UCSD-AML1 (cell line): Measurements from ENCODE around the gene MAL.

ENCODE experiments used
- DNase-seq: peaks from one replicate; lab custom pipeline; 2025; ENCODE audit not compliant: unreplicated experiment; lab: John Stamatoyannopoulos, UW

Gene MAL

DNA sequence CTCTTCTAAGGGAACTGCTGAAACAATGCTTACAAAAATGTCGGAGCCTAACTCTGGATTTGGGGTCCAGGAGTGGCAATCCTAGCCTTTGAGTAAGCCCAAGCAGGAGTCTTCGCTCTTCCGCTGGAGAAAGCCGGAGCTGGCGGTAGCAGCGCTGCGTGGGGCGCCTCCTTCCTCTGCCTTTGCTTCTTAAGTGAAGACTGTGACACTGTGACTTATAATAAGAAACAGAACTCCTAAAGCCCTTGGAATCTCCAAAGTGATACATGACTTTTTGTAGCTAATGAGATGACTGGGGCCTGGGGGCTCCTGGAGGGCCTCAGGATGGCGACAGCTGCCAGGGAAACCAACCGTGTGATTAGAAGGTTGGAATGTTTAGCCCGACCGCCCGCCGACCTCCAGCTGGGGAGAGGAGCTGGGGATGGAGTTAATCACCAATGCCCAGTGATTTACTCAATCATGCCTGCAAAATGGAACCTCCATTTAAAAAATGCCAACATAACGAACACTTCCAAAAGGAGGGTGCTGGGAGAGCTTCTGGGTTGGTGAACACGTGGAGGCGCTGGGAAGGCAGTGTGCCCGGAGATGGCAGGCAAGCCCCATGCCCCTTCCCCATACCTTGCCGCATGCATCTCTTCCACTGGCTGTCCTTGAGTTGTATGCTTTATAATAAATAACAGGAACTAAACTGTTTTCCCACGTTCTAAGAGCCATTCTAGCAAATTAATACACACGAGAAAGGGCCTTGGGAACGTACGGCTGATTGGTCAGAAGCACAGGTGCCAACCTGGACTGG lies 29.0 kb upstream of the MAL start:
- DNase-seq, result no peak

DNA sequence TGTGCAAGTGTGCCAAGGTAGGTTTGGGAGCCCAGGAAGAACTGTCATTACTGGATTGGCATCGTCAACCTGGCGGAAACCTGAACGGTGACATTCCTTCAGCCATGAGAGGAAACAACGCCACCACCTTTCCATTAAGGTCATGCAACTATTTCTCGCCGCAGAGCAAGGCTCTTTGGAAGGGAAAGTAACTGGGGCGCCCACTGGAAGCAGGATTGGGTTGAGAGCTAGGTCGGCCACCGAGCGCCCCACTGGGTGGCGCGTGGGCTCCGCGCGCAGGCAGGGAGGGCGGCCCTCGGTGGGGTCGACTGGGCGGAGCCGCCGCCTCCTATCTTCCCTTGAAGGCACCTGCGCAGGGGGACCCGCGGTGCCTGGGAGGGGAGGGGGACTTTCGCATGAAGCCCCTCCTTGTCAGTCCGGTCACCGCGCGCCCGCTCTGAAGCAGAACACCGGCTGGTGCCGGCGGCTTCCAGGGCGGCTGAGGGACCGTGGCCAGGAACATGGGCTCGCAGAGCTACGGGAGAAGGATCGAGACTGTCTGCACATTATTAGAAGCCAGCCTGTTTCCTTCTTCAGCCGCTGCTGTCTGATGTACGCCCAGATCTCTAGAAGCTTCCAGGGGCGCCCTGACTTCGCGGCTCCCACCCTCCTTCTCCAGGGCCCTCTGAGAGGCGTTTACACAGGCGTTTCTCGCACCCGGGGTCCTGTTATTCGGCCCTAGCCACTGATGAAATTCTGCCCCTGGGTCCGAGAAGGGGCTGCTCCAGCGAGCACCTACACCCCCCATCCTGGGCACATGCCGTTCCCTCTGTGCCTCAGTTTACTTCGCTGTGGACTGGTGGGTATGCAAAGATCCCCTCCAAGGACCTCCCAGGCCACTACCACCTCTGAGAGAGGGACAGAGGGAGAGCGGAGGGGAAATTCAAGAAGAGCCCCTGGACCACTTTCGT lies 27.3 kb upstream of the MAL start:
- DNase-seq, result no peak

DNA sequence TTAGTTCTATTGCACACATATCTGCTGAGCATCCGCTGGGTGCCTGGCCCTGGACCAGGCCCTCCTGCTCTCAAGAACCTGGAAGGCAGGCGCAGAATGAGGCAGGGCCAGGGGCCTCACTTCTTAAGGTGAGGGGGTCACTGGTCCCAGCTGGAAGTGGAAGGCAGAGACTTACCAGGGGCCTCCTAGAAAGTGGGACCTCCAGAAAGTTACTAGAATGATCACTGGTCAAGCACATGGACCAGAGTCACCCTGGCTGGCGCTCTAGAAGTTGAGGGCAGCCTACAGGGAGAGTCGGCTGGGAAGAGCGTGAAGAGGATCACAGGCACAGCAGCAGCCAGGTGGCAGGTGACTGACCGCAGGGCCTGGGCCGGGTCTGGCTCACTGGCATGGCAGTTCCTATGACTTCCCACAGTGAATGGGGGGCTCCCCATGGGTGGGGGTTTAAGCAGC lies 26.1 kb upstream of the MAL start:
- no peak for DNase-seq

DNA sequence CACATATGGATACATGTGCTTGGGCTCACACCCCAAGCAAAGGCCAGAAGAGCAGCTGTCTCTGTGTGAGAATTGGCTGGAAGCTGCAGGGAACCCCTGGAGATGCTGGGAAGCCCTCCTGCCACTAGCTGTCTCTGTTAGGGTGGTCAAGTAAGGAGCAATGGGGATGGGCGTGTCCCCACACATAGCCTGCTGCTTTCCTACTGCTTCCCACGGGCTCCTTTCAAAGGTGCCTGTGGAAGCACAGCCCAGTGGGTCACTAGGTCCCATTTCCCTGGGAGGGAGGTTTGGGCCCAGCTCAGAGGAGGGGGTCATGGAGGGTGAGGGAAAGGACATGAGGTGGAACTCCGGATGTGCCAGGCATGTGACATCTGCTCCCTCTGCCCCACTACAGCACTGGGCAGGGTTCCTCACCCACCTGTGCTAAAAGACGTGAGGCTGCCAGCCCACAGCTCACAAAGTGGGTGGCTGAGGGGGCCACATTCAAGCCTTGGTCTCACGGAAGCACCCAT lies 24.4 kb upstream of the MAL start:
- no peak for DNase-seq

DNA sequence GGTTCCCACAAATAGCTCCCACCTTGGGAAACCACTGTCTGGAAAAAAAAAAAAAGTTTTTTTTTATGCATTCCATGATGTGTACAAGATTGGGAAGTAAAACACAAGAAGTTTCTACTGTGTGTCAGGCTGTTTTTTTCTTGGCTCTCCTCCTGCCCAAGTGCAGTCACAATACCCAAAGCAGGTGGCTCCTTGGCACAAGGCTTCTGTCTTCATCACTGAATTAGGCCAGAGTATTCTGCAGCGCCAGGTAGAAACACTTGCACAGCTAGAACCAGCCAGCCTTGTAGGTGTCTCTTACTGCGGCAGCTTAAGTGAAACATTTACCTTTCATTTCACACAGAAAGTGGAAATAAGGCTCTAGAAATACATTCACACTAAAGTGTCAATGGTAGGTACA lies 23.8 kb upstream of the MAL start:
- DNase-seq, result no peak

DNA sequence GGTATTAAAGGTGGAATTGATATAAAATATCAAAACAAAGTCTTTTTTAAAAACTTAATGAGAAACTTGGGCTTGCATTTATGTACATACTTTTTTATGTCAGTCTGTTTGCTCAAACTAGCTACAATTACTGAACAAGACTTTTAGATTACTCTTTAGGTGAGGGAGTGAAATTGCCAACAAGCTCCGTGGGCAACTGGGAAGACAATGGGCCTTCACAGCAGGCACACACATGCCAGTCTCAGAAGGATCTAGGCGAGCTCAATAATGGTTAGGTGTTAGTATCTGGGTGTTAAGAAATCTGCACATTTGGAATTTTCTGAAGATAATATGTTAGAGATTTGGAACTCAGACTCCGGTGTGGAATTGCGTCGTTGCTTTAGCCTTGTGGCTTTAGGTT lies 23.0 kb upstream of the MAL start:
- DNase-seq, result no peak

DNA sequence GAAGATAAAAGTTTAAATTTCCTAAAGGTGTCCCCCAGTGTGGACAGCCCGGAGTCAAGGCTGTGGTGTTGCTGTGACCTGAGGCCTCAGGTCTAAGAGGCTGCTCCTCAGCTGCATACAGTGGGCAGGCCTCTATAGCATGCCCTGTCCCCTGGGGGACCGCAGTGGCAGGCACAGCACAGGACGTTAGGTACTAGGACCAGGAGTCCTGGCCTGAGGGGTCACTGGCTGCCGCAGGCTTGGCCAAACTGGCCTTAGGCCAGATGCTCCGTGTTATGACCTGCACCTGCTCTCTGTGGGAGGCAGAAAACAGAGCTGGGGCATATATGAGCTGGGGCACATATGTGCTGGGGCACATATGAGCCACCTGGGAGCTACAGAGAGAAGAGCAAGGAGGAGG lies 21.2 kb upstream of the MAL start:
- no peak for DNase-seq

DNA sequence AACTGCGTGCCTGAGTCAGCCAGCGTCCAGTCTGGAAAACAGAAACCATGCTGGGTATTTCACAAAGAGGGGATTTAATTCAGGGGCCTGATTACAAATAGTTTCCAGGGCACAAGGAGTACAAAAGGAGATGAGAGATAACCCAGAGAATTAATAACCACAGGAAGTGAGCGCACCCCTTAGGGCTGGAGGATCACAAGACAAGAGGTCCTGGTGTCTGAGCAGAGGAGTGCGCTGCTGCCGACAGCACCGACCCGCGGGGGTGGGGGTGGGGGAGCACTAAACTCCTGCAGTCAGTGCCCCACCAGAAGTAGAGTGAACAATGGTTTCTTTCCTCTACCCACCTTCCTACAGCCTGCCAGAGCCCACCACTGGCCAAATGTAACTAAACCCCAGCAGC lies 20.8 kb upstream of the MAL start:
- no peak for DNase-seq

DNA sequence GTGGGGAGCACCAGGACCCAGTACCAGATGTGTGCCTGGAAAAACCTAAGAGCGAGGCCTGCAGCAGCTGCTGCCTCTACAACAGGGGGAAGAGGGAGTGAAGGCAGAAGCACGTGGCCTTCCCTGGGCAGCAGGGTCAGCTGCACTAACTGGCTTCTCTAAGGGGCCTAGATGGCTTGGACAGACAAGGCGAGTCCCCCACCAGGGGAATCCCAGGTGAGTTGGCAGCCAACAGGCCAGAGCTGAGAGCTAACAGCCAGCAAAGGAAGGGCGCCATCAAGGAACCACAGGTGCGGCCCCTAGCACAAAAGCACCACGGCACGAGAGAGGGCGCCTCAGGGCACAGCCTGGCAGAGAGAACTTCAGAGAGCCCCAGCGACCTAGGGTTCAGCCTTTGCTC lies 19.8 kb upstream of the MAL start:
- no peak for DNase-seq

DNA sequence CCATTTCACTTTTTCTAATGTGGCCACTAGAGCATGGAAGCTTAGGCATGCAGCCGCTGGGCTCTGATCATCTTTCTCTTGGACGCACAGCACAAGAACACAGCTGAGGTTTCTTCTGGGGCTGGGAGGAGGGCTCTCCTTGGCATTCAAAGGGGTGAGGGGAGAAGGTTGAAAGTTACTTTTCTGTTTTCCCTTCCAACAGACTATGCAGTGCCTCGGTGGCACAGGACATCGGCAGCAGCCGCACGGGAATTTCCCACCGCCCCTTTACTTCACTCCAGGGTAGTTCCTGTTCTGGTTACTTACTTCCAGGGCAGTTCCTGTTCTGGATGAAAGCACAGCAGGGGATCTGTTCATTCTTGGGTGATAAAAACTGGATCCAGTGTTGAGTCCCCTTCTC lies 18.9 kb upstream of the MAL start:
- no peak for DNase-seq

DNA sequence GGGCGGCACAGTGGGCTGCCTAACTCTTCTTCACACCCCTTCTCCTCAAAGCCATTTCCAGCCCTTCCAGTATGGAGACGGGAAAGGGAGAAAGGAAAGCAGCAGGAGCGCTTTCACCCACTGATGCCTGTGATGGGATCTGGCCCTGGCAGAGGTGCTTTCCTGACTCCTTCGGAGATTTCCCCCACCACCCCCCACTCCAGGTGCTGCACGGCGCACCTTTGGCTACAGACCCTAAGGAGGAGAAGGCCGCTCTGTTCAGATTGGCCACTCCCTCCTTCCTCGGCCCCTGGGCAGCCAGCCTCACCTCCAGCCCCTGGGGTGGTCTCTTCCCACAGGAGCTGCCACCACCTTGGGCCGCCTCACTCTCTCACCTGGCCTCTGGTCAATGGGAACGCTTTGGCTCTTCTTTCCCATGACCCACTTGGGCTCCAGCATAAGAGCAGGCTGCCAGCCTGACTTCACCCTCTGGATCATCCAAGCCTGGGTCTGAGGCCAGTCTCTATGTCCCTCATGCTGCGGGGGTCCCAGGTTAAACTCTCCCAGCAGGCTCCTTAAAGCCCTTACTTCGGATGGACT lies 18.4 kb upstream of the MAL start:
- DNase-seq, result no peak

DNA sequence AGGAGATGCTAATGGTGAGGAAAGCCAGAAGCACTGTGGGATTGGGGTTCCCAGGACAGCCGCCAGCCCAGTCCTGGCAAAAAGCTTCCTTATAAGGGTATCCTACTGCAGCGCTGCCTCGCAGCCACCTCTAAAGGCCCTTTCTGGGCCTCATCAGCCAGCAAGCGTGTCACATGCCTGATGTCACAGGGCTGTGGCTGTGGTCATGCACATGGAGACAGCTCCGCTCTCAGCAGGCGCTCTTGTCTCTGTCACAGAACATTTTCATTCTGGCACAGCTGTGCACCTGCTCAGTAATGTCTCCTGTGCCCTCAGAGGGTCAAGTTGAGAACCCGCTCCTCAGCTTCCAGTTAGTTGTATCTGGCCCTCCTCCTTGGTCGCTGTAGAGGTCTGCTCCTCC lies 17.7 kb upstream of the MAL start:
- DNase-seq, result no peak

DNA sequence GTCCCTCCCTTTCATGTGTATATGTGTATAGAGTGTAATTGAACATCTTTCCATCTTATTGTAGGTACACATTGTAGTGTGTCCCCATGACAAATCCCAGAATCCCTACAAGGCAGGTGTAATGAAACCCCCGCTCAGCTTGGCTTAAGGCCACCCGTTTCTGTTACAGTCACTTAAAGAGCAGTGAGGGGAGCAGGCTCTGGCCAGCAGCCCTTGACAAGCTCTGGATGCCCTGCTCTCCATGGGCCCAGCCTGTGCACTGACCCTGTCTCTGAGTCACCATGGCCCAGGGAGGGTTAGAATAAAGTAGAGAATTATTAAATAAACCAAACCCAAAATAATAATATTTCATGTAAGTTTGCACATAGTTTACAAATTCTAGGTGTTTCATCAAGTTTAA lies 17.2 kb upstream of the MAL start:
- DNase-seq, result no peak

DNA sequence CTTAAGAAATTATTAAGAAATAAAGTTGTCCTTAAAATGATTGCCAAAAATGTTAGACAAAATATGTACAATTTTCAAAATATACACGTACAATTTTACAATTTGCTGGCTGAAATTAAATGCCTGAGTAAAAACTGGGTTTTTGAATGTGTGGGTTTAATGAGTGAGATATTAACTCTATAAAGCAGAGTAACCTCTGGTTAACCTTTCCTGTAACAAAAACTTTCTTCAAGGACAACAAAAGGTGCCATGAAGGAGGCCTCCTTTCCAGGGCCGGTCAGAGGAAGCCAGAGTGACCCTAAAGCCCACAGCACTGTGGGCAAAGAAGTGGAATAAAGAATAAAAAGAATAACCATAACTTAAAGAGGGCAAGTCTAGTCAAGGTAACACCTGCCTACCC lies 16.5 kb upstream of the MAL start:
- DNase-seq, result no peak

DNA sequence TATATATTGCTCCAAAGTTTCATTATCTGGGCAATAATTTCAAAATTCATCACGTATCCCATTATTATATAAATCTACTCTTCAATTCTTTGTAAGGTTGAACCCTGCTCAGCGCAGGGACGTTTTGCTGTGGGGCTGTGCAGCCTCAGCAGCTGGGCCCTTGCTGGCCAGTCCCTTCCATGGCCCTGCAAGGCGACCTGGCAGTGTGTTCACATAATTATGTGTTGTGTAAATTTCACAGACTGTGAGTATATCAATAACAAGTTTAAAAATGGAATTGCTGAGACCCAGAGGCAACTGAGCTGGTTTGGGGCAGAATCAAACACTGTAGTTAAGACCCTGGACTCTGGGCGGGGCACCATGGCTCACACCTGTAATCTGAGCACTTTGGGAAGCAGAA lies 16.1 kb upstream of the MAL start:
- no peak for DNase-seq

DNA sequence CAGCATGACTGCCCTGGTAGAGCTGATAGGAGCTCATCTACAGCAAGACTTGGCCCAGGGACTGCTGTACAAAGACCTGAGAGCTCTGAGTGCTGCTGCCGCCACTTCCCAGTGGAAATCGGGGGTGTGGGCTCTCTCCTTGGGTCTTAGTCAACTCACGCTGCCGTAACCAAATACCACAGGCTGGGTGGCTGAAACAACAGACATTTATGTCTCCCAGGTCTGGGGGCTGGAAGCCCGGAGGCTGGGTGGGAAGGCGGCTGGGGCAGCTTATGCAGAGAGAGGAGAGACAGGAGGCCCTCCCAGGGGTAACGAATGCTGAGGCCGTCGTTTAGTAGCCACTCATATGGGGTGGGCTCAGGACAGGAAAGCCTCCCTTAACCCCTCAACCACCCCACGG lies 15.4 kb upstream of the MAL start:
- no peak for DNase-seq

DNA sequence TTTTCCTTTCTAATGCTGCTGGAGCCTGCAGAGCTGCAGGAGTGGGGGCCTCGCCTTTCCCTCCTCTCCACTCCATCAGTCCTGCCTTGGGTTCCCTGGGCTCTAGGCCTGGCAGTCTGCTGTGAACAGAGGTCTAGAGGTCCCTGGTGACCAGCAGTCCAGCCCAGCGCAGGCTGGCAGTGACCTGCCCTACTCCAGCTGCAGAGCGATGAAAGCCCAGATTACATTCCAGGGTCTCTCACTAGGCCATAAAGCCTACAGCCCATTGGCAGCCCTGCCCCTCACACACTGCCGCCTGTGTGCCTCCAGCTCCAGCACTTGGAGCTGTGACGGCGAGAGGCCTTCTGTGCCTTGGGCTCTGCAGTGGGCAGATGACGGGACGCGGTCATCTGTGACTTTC lies 14.8 kb upstream of the MAL start:
- no peak for DNase-seq

DNA sequence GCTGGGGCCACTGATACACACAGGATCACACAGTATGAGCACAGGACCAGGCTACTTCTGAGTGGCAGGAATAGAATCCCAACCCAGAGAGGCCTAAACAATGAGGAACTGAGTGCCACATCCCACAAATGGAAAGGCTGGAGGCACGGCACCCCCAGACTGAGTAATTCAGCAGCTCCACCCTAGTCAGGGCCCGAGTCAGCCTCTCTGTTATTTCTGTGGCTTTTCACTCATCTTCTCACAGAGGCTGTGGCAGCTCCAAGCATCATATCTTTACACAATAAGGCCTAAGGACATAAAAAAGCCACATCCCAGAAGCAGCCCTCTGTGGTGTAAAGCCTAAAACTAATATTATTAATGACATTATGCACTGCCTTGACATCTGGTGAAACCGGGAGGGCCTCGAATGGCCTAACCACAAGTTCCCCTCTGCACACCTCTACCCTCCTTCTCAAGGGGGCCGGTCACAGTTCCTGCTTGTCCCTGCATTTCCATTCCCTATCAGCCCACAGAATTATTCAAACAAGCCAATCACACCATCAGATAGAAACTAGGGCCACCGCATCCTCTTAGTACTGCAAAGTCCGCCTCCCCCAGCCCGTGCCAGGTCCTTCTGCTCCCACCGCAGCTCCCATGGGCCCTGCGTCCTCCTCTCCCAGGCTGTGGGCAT lies 12.5 kb upstream of the MAL start:
- DNase-seq, result no peak

DNA sequence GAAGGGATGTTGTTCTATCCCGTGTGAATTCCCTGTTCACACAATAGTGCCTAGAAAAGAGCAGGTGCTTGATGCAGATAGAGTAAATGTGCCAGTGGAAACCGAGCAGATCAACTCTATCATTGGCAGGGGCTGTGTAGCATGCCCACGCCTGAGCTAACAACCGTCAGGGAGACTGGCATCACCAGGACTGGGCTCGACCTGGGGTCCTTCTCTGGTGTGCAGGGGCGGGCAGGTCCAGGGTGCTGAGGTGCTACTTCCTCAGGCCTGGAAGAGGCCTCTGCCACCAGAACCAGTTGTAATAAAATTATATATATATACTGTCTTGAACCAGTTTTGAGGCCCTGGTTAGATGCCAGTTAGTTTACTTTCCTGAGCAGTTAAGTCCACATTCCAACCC lies 11.8 kb upstream of the MAL start:
- DNase-seq, result no peak

DNA sequence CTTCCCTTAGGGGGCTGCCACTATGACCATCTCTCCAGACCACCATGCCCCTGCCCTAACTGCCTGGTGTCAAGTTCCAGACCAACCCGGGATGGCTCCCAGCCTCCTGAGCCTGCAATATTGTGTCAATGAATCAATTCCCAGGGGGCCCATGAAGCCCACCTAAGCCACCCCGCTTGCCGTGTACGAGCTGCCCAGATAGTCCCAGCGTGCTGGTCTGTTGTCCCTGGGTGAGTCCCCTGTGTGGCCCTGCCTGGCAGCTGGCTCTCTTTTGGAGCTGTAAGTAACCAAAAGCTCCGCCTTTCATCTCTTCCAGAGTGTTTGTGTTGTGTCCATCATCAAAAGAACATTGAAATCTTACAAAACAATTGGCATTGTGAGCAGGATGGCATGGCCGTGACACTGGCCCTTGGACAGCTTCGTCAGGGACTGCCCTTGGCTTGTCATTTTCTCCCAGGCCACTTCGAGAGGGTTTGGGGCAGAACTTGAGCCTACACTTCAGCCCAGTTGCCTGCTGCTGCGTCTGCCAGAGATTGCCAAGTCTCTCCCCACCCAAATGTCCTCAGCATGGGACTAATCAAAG lies 11.3 kb upstream of the MAL start:
- no peak for DNase-seq
